GM12892 (cell line): ENCODE measurements around the gene TSPAN13.

Experiments used
- POLR2A ChIP-seq: IDR thresholded peaks from 2 replicates; pipeline ENCODE4 v1.6.1; 2011; ENCODE audit warnings: low read depth, low read length, control low read depth
- POLR2AphosphoS5 ChIP-seq: IDR thresholded peaks from 2 replicates; pipeline ENCODE4 v1.6.1; 2011; ENCODE audit warnings: low read depth, low read length, control low read depth
- TAF1 ChIP-seq: IDR thresholded peaks from 2 replicates; pipeline ENCODE4 v1.6.1; 2011; ENCODE audit warnings: low read depth, mild to moderate bottlenecking, control low read depth, low read length, borderline replicate concordance

DNA sequence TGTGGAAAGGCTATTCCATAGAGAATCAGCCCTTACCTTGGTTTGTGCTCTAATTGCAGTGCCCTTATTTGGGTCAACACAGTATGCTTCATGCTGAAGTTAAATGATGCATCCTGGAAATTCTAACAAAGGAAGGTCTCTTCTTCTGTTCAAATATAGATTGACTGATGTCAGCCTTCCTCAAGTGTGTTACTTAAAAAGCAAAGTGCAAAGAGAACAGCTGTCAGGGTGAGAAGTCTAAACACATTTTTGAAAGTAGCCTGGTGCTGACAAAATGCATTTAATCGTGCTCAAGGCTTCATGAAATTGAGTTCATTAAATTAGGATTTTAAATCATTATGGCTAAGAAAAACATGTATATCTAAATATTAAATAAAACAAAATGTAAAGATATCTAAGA, 31.8 kb downstream of the TSPAN13 start:
- no peak for TF ChIP-seq TAF1
- no peak for TF ChIP-seq POLR2A
- TF ChIP-seq POLR2AphosphoS5: no peak
